Karpas-422 (cell line): ENCODE data around the gene RHO. TPM values are rescaled to one million over a fixed set of nuclear protein-coding genes. Genes with fewer than 3 reads are reported as not detected.

Source experiments
- DNase-seq: peaks from one replicate; pipeline ENCODE4 v3.0.0-alpha.2; 2015
- H2AFZ ChIP-seq: fragments of 200-600 bp; sonication (generic); 2 replicates; pipeline ENCODE4 v1.6.1; 2014; ENCODE audit warnings: antibody characterized with exemption, low read length, mixed read lengths
- H3K27ac ChIP-seq: fragments of 200-600 bp; sonication (generic); 2 replicates; pipeline ENCODE4 v1.5.1; 2014; ENCODE audit warnings: mild to moderate bottlenecking, low read length, moderate library complexity
- H3K27me3 ChIP-seq: fragments of 200-600 bp; sonication (generic); 2 replicates; pipeline ENCODE4 v1.6.1; 2014; ENCODE audit warnings: low read length, mixed read lengths
- H3K36me3 ChIP-seq: fragments of 200-600 bp; sonication (generic); 2 replicates; pipeline ENCODE4 v1.6.1; 2014; ENCODE audit warnings: low read length, mixed read lengths; ENCODE audit not compliant: insufficient read depth
- H3K4me1 ChIP-seq: fragments of 200-600 bp; sonication (generic); 2 replicates; pipeline ENCODE4 v1.6.1; 2014; ENCODE audit warnings: mild to moderate bottlenecking, low read length, mixed read lengths
- H3K4me2 ChIP-seq: fragments of 200-600 bp; sonication (generic); 2 replicates; pipeline ENCODE4 v1.6.1; 2014; ENCODE audit warnings: low read length, low read depth, mild to moderate bottlenecking; ENCODE audit not compliant: poor library complexity, severe bottlenecking
- H3K4me3 ChIP-seq: fragments of 200-600 bp; sonication (generic); 2 replicates; pipeline ENCODE4 v1.5.1; 2014; ENCODE audit warnings: mild to moderate bottlenecking, antibody characterized with exemption, low read length, mixed read lengths
- H3K79me2 ChIP-seq: fragments of 200-600 bp; sonication (generic); 2 replicates; pipeline ENCODE4 v1.6.1; 2014; ENCODE audit warnings: mild to moderate bottlenecking, low read length, mixed read lengths
- H3K9ac ChIP-seq: fragments of 200-600 bp; sonication (generic); 2 replicates; pipeline ENCODE4 v1.6.0; 2014; ENCODE audit warnings: low read length
- H3K9me2 ChIP-seq: fragments of 200-600 bp; sonication (generic), shearing (Covaris generic); replicated peaks from 2 replicates; pipeline ENCODE4 v1.6.0; 2014; ENCODE audit warnings: mild to moderate bottlenecking, low read length, moderate library complexity; ENCODE audit not compliant: insufficient read depth
- H3K9me3 ChIP-seq: fragments of 300-700, 200-600 bp; sonication (generic); 2 replicates; pipeline ENCODE4 v1.6.1; 2014; ENCODE audit warnings: low read length, mixed read lengths
- H4K20me1 ChIP-seq: fragments of 200-600 bp; sonication (generic); 2 replicates; pipeline ENCODE4 v1.6.1; 2014; ENCODE audit warnings: mild to moderate bottlenecking, antibody characterized with exemption, low read length, low read depth; ENCODE audit not compliant: insufficient read depth
- total RNA-seq: library from RNA; depleted of rRNA; stranded (reverse); fragments of >200 nt; shearing (Covaris generic); gene quantifications from 2 replicates; pipeline ENCODE4 v1.2.3, GENCODE V29; 2014; ENCODE audit warnings: low replicate concordance; rRNA removed

The RHO gene
- total RNA-seq, 1 experiment from 2014 or later = not detected

DNA sequence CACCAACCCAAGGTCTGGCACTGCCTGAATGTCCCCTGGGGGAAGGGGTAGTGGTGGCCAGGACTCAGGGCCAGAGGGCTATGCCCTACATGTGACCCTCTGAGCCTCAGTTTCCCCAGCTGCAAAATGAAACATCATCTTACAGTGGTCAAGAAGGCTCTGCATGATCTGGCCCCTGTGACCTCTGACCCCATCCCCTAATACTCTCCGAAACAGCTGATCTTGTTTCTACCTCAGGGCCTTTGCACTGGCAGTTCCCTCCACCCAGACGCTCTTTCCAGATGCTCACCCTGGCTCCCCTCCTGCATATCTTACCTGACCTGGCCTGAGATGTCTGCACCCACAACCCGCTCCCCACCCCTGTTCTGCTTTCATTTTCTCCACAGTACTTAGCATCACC is 56.2 kb downstream of the RHO start:
- no peak for DNase-seq
- peaks cover 25% of the 10 kb centered on the region for H4K20me1 ChIP-seq
- H3K9ac ChIP-seq = no peak overlapping the region
- H2AFZ ChIP-seq = no peak overlapping the region
- no peaks in the 10 kb centered on the region for H3K9me2 ChIP-seq
- no peaks in the 10 kb centered on the region for H3K79me2 ChIP-seq
- H3K4me1 ChIP-seq = peaks cover 24% of the 10 kb centered on the region
- H3K27ac ChIP-seq = no peak overlapping the region
- no peak overlapping the region for H3K4me2 ChIP-seq
- no peaks in the 10 kb centered on the region for H3K9me3 ChIP-seq
- no peak overlapping the region for H3K4me3 ChIP-seq
- H3K27me3 ChIP-seq = no peaks in the 10 kb centered on the region
- no peaks in the 10 kb centered on the region for H3K36me3 ChIP-seq

Other genes starting within 250 kb of the RHO start
- 169 and 275 TPM in 2 replicates for gene HMCES, start 249.8 kb upstream of the RHO start, total RNA-seq
- gene EFCAB12, start 100.0 kb upstream of the RHO start, total RNA-seq = 0.04 TPM in 1 of 2 replicates, not detected in the other
- 51.9 and 130 TPM in 2 replicates for gene MBD4, start 88.7 kb upstream of the RHO start, total RNA-seq
- 4.7 and 6.6 TPM in 2 replicates for gene IFT122, start 88.4 kb upstream of the RHO start, total RNA-seq
- gene H1-8, start 14.5 kb downstream of the RHO start, total RNA-seq = not detected in 2 replicates
- 0.52 TPM in 1 of 2 replicates, not detected in the other for gene PLXND1, start 78.0 kb downstream of the RHO start, total RNA-seq